Measurements from ENCODE around the gene COL24A1. TPM values are rescaled to one million over a fixed set of nuclear protein-coding genes. Genes with fewer than 3 reads are reported as not detected.

COL24A1 gene
- total and polyA plus RNA-seq, 2 donors (not counting 3 experiments of a cell fraction or from before 2014, with no cell fraction given) = 0.03 TPM; not detected in 1

DNA sequence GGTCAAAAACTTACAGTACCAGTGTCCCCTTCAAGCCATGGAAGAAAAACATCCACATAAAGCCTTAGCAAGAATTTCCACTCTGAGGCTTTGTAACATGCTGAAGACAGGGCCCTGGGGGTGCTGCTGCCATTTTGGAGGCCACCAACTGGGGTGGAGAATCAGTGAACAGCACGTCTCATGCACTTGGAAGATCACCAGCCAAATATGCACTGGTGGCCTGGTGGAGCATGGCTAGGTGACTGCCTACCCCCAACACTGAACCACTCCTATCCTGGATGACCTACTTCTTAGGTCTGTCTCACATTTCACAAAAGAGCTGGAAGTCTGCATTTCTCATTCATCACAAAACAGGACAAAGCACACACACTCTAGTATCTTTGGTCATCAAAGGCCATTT lies 126.4 kb downstream of the COL24A1 start:
- TF ChIP-seq EZH2 (IDR thresholded peaks at IDR 0.05; ENCODE audit: borderline replicate concordance, low read depth, low read length, severe bottlenecking) (no peak), POLR2A (IDR thresholded peaks at IDR 0.05; ENCODE audit: low read depth, low read length) (no peak), POLR2AphosphoS5 (IDR thresholded peaks at IDR 0.05; ENCODE audit: insufficient read depth, low read depth, low read length) (no peak), GATA2 (IDR thresholded peaks at IDR 0.05; ENCODE audit: insufficient read depth, insufficient read length, low read depth, low read length) (no peak), JUN (IDR thresholded peaks at IDR 0.05; ENCODE audit: borderline replicate concordance, insufficient read depth, insufficient read length, low read depth) (no peak), MYC (IDR thresholded peaks at IDR 0.05; ENCODE audit: low read depth, low read length) (no peak), FOS (IDR thresholded peaks at IDR 0.05; ENCODE audit: borderline replicate concordance, insufficient read depth, low read length) (no peak)
- TF ChIP-seq, protein P1, sequence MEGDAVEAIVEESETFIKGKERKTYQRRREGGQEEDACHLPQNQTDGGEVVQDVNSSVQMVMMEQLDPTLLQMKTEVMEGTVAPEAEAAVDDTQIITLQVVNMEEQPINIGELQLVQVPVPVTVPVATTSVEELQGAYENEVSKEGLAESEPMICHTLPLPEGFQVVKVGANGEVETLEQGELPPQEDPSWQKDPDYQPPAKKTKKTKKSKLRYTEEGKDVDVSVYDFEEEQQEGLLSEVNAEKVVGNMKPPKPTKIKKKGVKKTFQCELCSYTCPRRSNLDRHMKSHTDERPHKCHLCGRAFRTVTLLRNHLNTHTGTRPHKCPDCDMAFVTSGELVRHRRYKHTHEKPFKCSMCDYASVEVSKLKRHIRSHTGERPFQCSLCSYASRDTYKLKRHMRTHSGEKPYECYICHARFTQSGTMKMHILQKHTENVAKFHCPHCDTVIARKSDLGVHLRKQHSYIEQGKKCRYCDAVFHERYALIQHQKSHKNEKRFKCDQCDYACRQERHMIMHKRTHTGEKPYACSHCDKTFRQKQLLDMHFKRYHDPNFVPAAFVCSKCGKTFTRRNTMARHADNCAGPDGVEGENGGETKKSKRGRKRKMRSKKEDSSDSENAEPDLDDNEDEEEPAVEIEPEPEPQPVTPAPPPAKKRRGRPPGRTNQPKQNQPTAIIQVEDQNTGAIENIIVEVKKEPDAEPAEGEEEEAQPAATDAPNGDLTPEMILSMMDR (IDR thresholded peaks at IDR 0.05; ENCODE audit: extremely low read depth in 1 of 2, insufficient read depth in 1 of 2, low read depth in 1 of 2, low read length in 2 of 2) = no peak
- TF ChIP-seq, protein P2, sequence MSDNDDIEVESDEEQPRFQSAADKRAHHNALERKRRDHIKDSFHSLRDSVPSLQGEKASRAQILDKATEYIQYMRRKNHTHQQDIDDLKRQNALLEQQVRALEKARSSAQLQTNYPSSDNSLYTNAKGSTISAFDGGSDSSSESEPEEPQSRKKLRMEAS (IDR thresholded peaks at IDR 0.05; ENCODE audit: insufficient read depth, insufficient read length) = no peak
- H3K79me2 ChIP-seq (ENCODE audit: control insufficient read depth, insufficient read depth, low read length) = no peaks in the 10 kb centered on the region
- FAIRE-seq = no peak
- no peak overlapping the region for H3K9ac ChIP-seq (replicated peaks; ENCODE audit: extremely low read depth, insufficient read depth, low read length)
- no peaks in the 10 kb centered on the region for H3K9me1 ChIP-seq (replicated peaks; ENCODE audit: control insufficient read depth, extremely low read depth, insufficient read depth, low read length)
- no peak overlapping the region for H3K4me2 ChIP-seq (ENCODE audit: insufficient read depth, low read length)
- H3K4me1 ChIP-seq (ENCODE audit: control insufficient read depth, extremely low read depth, insufficient read depth, low read length) = no peaks in the 10 kb centered on the region
- no peak overlapping the region for H3K27ac ChIP-seq (ENCODE audit: insufficient read depth, low read depth, low read length)
- ChIA-PET CTCF (interaction anchor here (5.3 kb wide), 1 partner anchor 12 kb away, joined by 46 read pairs; no protein-coding TSS in a partner anchor), POLR2A (no interaction called here)
- H3K4me3 ChIP-seq (replicated peaks in 1 of 3; ENCODE audit: insufficient read depth in 1 of 3, low read depth in 1 of 3, low read length in 3 of 3) = no peak overlapping the region
- DNase-seq (ENCODE audit: low read depth, low spot score) = no peak
- dilution Hi-C loops (cut with MboI; ENCODE audit: extremely low pct_ligation_motif_present, low sequenced_read_pairs) (no loop called here), intact Hi-C loops (cut with micrococcal nuclease) (no loop called here)
- BruUV-seq (replicated peaks) = no TSS peak
- H4K20me1 ChIP-seq (replicated peaks; ENCODE audit: control insufficient read depth, extremely low read depth, insufficient read depth, low read length) = no peaks in the 10 kb centered on the region
- H3K27me3 ChIP-seq (ENCODE audit: control insufficient read depth in 2 of 2, insufficient read depth in 2 of 2, low read length in 2 of 2) = peaks cover 2 to 12% of the 10 kb centered on the region in 2 experiments
- no peak overlapping the region for H2AFZ ChIP-seq (ENCODE audit: low read depth, low read length)
- no peaks in the 10 kb centered on the region for H3K36me3 ChIP-seq (ENCODE audit: control insufficient read depth in 2 of 2, extremely low read depth in 1 of 2, insufficient read depth in 2 of 2, low read length in 2 of 2)
- H3K9me3 ChIP-seq (replicated peaks; ENCODE audit: control insufficient read depth, insufficient read depth, low read length) = no peaks in the 10 kb centered on the region

All from endothelial cell of umbilical vein (primary cell).